Vagina (tissue), 2 donors: ENCODE results near the gene HID1. TPM values are rescaled to one million over a fixed set of nuclear protein-coding genes. Genes with fewer than 3 reads are reported as not detected.

Experiments used
- DNase-seq, 2 donors: peaks; one replicate each; pipeline ENCODE4 v3.0.0-alpha.2; 2017; ENCODE audit errors: extremely low spot score in 2 of 2
- H3K27ac ChIP-seq: fragments of 200-600 bp; sonication (generic); one replicate; pipeline ENCODE4 v1.5.1; 2019
- H3K27me3 ChIP-seq: fragments of 200-600 bp; sonication (generic); one replicate; pipeline ENCODE4 v1.5.1; 2019
- H3K36me3 ChIP-seq, 2 donors: fragments of 200-600 bp; sonication (generic); one replicate each; pipeline ENCODE4 v1.5.1; 2017 to 2019
- H3K4me1 ChIP-seq: fragments of 200-600 bp; sonication (generic); one replicate; pipeline ENCODE4 v1.5.1; 2019
- H3K4me3 ChIP-seq, 2 donors: fragments of 200-600 bp; sonication (generic); 1 replicate in 1 of 2; 2 replicates in 1 of 2; pipeline ENCODE4 v1.5.1; 2016 to 2019
- H3K9me3 ChIP-seq: fragments of 200-600 bp; sonication (generic); one replicate; pipeline ENCODE4 v1.5.1; 2019
- POLR2A ChIP-seq, 2 donors: fragments of 450-650 bp; IDR thresholded peaks; one replicate each; pipeline ENCODE4 v1.6.1; 2017; ENCODE audit warnings: antibody characterized with exemption in 2 of 2, mild to moderate bottlenecking in 2 of 2, moderate library complexity in 2 of 2
- POLR2AphosphoS5 ChIP-seq, 2 donors: sonication (generic); formaldehyde crosslinking; IDR thresholded peaks; one replicate each; pipeline ENCODE4 v1.9.0; 2017; ENCODE audit warnings: antibody characterized with exemption in 2 of 2, mild to moderate bottlenecking in 2 of 2, low read depth in 1 of 2; ENCODE audit not compliant: insufficient read depth in 1 of 2
- intact Hi-C: fragments of 100-400 bp; cut with DNase I; formaldehyde crosslinking; loops from one replicate; pipeline ENCODE4 v1.15.1; 2023
- total RNA-seq: library from RNA; depleted of rRNA; stranded (reverse); fragments of >200 nt; gene quantifications from one replicate; pipeline ENCODE4 v1.2.3, GENCODE V29; 2016
- TF ChIP-seq, protein P1 (sequence below), 3 experiments: fragments of 450-650 bp in 2 of 3; fragments of 200-600 bp in 1 of 3; sonication (generic) in 1 of 3; IDR thresholded peaks; one replicate each; pipeline ENCODE4 v1.5.1; 2017 to 2019; ENCODE audit warnings: antibody characterized with exemption in 3 of 3, mild to moderate bottlenecking in 2 of 3, moderate library complexity in 2 of 3

Gene HID1
- total RNA-seq, 1 donor from 2014 or later: 13.0 TPM

DNA sequence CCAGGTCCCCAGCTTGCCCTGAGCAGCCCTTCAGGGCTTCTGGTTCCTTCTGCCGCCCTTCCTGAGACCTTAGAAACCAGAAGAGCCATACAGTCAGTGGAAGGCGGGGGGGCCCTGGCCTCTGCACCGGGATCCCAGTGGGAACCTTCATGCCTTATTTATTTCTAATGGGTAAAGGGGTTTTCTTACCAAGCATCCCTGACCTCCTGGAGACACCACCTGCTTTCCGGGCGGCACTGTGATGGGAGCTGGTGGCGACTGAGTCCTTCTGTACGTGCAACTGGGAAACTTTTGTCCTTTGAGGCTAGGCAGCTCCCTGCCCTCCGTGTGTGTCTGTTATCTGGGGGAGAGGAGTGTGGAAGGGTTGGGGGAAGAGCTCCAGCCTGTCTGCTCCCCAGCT is 32.7 kb upstream of the HID1 start:
- no peak for DNase-seq
- Histone ChIP-seq H3K4me3 (no peak overlapping the region), H3K9me3 (no peaks in the 10 kb centered on the region), H3K27ac (no peak overlapping the region), H3K27me3 (no peaks in the 10 kb centered on the region), H3K4me1 (no peaks in the 10 kb centered on the region), H3K36me3 (peaks cover 0 to 20% of the 10 kb centered on the region in 2 donors)
- intact Hi-C loops: no loop called here
- TF ChIP-seq POLR2A (IDR thresholded peaks at IDR 0.05) (no peak), POLR2AphosphoS5 (IDR thresholded peaks at IDR 0.05; ENCODE audit: insufficient read depth in 1 of 2, low read depth in 1 of 2) (no peak)
- TF ChIP-seq, protein P1, sequence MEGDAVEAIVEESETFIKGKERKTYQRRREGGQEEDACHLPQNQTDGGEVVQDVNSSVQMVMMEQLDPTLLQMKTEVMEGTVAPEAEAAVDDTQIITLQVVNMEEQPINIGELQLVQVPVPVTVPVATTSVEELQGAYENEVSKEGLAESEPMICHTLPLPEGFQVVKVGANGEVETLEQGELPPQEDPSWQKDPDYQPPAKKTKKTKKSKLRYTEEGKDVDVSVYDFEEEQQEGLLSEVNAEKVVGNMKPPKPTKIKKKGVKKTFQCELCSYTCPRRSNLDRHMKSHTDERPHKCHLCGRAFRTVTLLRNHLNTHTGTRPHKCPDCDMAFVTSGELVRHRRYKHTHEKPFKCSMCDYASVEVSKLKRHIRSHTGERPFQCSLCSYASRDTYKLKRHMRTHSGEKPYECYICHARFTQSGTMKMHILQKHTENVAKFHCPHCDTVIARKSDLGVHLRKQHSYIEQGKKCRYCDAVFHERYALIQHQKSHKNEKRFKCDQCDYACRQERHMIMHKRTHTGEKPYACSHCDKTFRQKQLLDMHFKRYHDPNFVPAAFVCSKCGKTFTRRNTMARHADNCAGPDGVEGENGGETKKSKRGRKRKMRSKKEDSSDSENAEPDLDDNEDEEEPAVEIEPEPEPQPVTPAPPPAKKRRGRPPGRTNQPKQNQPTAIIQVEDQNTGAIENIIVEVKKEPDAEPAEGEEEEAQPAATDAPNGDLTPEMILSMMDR (IDR thresholded peaks at IDR 0.05): no peak

DNA sequence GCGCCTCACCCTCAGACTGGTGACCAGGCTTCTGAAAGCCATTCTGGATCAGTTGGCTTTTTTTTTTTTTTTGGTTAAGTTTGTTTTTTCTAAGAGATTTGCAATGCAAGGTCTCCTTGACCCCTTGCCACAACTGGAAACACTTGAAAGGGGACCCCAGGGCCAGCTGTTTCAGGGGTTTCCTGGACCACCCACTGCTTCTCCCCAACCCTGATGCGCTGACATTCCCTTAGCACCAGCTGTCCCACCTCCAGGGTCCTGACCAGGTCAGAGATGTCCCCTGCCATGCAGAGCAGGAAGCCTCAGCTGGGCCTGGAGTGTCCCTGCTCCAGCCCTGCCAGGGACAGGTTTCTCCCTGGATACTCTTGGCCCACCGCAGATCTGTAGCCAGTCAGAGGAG is 31.8 kb upstream of the HID1 start:
- H3K9me3 ChIP-seq: no peaks in the 10 kb centered on the region
- H3K27ac ChIP-seq: no peak overlapping the region
- no peaks in the 10 kb centered on the region for H3K27me3 ChIP-seq
- intact Hi-C loops: no loop called here
- TF ChIP-seq POLR2A (IDR thresholded peaks at IDR 0.05) (no peak), POLR2AphosphoS5 (IDR thresholded peaks at IDR 0.05; ENCODE audit: insufficient read depth in 1 of 2, low read depth in 1 of 2) (no peak)
- TF ChIP-seq, protein P1 (IDR thresholded peaks at IDR 0.05): no peak
- DNase-seq: no peak
- peaks cover 0 to 20% of the 10 kb centered on the region in 2 donors for H3K36me3 ChIP-seq
- no peaks in the 10 kb centered on the region for H3K4me1 ChIP-seq
- no peak overlapping the region for H3K4me3 ChIP-seq

DNA sequence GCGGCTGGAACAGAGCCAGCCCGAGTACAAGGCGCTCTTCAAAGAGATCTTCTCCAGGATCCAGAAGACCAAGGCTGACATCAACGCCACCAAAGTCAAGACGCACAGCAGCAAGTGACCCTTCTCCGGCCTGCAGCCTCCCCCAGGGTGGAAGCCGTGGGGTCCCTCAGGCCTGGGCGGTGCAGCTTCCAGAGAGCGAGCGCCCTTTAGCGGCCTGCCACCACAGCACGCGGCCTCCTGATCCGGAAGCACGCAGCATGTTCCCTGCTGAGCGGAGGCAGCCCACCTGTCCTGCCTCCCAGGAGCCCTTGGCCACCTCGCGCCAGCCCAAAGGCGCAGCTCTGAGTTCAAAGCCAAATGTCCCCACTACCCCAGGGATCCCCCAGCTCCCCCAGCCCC is 31.4 kb upstream of the HID1 start:
- no peaks in the 10 kb centered on the region for H3K9me3 ChIP-seq
- no peaks in the 10 kb centered on the region for H3K27me3 ChIP-seq
- H3K4me3 ChIP-seq: no peak overlapping the region
- TF ChIP-seq, protein P1 (IDR thresholded peaks at IDR 0.05): no peak
- TF ChIP-seq POLR2A (IDR thresholded peaks at IDR 0.05): no peak
- TF ChIP-seq POLR2AphosphoS5 (IDR thresholded peaks at IDR 0.05; ENCODE audit: insufficient read depth in 1 of 2, low read depth in 1 of 2): no peak
- no peak for DNase-seq
- intact Hi-C loops: no loop called here
- no peak overlapping the region for H3K27ac ChIP-seq
- H3K36me3 ChIP-seq: peaks cover 0 to 20% of the 10 kb centered on the region in 2 donors
- no peaks in the 10 kb centered on the region for H3K4me1 ChIP-seq

DNA sequence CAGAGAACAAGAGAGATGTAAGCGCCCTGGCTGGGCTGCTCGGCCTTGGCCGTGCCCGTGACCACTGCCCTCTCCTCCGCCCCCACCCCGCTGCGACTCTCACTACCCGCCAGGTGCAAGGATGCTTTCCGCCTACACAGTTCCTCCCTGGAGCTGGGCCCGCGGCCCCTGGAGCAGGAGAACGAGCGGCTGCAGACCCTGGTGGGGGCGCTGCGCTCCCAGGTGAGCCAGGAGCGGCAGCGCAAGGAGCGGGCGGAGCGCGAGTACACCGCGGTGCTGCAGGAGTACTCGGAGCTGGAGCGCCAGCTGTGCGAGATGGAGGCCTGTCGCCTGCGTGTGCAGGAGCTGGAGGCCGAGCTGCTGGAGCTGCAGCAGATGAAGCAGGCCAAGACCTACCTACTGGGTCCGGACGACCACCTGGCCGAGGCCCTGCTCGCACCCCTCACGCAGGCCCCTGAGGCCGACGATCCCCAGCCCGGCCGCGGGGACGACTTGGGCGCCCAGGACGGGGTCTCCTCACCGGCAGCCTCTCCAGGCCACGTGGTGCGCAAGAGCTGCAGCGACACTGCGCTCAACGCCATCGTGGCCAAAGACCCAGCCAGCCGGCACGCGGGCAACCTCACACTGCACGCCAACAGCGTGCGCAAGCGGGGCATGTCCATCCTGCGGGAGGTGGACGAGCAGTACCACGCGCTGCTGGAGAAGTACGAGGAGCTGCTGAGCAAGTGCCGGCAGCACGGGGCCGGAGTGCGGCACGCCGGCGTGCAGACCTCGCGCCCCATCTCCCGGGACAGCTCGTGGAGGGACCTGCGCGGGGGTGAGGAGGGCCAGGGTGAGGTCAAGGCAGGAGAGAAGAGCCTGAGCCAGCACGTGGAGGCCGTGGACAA is 30.8 kb upstream of the HID1 start:
- Histone ChIP-seq H3K36me3 (peaks cover 0 to 20% of the 10 kb centered on the region in 2 donors), H3K27ac (no peak overlapping the region), H3K9me3 (no peaks in the 10 kb centered on the region), H3K4me1 (no peaks in the 10 kb centered on the region), H3K4me3 (no peak overlapping the region), H3K27me3 (no peaks in the 10 kb centered on the region)
- TF ChIP-seq POLR2A (IDR thresholded peaks at IDR 0.05) (no peak), POLR2AphosphoS5 (IDR thresholded peaks at IDR 0.05; ENCODE audit: insufficient read depth in 1 of 2, low read depth in 1 of 2) (no peak)
- TF ChIP-seq, protein P1 (IDR thresholded peaks at IDR 0.05): no peak
- DNase-seq: no peak
- intact Hi-C loops: no loop called here
